GM12872 (cell line): ENCODE data around the gene B3GALNT2.
A peak's percentile ranks its signal among the peaks of the same experiment; 100 is the strongest.

Source experiments
- CTCF ChIP-seq: IDR thresholded peaks from 3 replicates; pipeline ENCODE4 v1.5.1; 2011; ENCODE audit warnings: low read depth, mild to moderate bottlenecking, low read length, moderate library complexity; ENCODE audit not compliant: insufficient read depth

The B3GALNT2 gene

GRCh38 chr1:235527196-235527814 lies 23.1 kb upstream of the B3GALNT2 start:
- TF ChIP-seq CTCF, result no peak

DNA sequence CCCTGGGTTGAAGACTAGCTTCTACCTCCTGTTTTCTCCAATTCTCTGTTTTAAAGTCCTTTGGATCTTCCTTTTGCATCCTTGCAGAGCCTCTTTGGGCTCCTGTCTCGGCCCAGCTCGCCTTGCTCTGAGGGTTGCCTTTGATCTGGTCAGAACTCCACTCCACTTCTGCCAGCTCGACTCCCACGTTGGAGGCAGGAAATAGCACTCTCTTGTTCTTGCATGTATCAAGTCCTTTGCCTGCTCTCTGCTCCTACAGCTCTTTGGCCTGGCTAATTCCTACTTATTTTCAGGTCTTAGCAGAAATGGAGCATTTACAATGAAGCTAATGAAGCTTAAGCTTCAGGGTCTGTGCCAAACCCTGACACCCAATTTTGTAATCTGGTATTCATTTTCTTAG lies 21.1 kb upstream of the B3GALNT2 start:
- no peak for TF ChIP-seq CTCF

GRCh38 chr1:235516862-235517446 lies 12.7 kb upstream of the B3GALNT2 start:
- no peak for TF ChIP-seq CTCF

DNA sequence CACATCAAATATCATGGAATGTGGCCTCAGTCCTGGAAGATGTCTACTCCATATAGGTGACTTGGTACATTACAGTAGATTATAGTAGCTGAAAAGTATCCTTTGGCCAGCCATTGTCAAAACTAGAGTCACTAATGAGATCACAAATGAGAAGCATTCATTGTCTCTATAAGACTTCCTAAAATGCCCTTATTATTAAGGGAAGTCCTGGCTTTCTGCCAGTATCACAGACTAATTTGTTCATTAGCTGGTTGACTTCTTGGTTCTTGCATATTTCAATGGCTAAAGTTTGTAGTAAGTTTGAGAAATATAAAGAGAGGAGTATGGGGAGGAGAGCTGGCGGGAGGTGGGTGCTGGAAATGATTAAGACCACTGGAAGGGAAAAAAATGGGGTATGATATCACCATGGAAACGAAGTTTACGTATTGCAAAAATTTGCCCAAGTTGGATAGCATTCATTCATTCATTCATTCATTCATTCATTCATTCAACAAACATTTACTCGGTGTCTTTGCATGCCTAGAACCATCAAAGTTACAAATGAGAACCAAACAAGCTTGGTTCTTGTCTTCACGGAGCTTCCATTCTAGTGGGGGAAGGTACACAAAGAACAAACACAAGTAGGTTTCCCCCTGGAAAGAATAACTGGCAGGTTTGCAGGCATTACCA lies 11.7 kb upstream of the B3GALNT2 start:
- TF ChIP-seq CTCF, result no peak

- peak; percentile 81 for TF ChIP-seq CTCF
Measured at GRCh38 chr1:235513495-235514366, 9.5 kb upstream of the B3GALNT2 start.

DNA sequence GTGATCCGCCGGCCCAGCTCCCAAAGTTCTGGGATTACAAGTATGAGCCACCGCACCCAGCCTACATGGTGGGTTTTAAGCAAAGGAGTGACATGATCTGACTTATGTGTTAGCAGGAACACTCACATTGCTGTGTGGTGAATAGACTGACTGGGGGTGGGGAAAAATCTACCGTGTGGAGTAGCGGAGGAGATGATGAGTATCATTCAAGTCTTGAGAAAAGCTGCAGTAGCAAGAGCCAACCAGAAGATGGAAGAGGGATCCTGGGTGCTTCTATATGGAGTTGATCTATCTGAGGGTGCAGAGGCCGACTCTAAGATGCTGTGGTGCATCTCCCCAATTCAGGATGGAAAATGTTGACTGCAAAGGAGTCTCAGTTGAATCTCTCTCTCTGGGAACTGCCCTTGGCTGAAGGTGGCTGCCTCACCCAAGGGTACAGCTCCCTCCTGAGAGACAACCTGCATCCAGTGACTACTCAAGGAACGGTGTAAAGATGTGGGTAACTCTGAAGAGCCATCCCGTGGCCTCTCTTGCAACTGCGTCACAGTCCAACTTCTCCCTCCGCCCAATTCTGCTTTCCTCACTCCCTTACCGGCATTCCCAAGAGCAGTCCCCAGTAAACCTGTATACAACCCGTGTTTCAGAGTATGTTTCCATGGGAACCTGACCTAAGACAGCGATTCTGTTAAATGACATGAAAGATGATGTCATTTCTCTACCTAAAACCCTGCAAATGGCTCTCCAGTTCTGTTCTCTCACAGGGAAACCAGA lies 7.4 kb upstream of the B3GALNT2 start:
- TF ChIP-seq CTCF, result 0 out of 3 replicates have a peak, but pooled peaks have one; percentile 16
